Thyroid gland (tissue), 4 donors: ENCODE data around the gene COL8A1. TPM values are rescaled to one million over a fixed set of nuclear protein-coding genes. Genes with fewer than 3 reads are reported as not detected.

Source experiments
- DNase-seq, 2 donors: peaks; one replicate each; pipeline ENCODE4 v3.0.0-alpha.2; 2019
- H3K27ac ChIP-seq, 3 donors: fragments of 200-600 bp; sonication (generic); 1 replicate in 2 of 3; 2 replicates in 1 of 3; pipeline ENCODE4 v1.5.1; 2016 to 2019; ENCODE audit warnings: mild to moderate bottlenecking in 1 of 3, moderate library complexity in 1 of 3
- H3K27me3 ChIP-seq: fragments of 200-600 bp; sonication (generic); one replicate; pipeline ENCODE4 v1.5.1; 2019
- H3K36me3 ChIP-seq, 2 donors: fragments of 200-600 bp; sonication (generic); one replicate each; pipeline ENCODE4 v1.5.1; 2016 to 2019
- H3K4me1 ChIP-seq, 2 donors: fragments of 200-600 bp; sonication (generic); one replicate each; pipeline ENCODE4 v1.5.1; 2017 to 2019
- H3K4me3 ChIP-seq, 3 donors: fragments of 200-600 bp; sonication (generic); replicated peaks in 1 of 3; 1 replicate in 2 of 3; 2 replicates in 1 of 3; pipeline ENCODE4 v1.5.1; 2016; ENCODE audit warnings: mild to moderate bottlenecking in 1 of 3
- H3K9me3 ChIP-seq: fragments of 200-600 bp; sonication (generic); one replicate; pipeline ENCODE4 v1.5.1; 2017
- POLR2A ChIP-seq, 2 donors: fragments of 450-650 bp; IDR thresholded peaks; one replicate each; pipeline ENCODE4 v1.6.1; 2017; ENCODE audit warnings: antibody characterized with exemption in 2 of 2, mild to moderate bottlenecking in 2 of 2, moderate library complexity in 1 of 2
- WGBS, 2 donors: methylation state at CpG; one replicate each; pipeline ENCODE4 v1.1.5; 2017; 5-methylcytosine and 5-hydroxymethylcytosine counted together
- intact Hi-C: fragments of 100-400 bp; cut with DNase I; formaldehyde crosslinking; loops from one replicate; pipeline ENCODE4 v1.15.1; 2023
- total RNA-seq, 4 donors: library from RNA; depleted of rRNA; stranded (reverse); fragments of >200 nt; gene quantifications; one replicate each; pipeline ENCODE4 v1.2.3, GENCODE V29; 2016
- TF ChIP-seq, protein P1 (sequence below), 6 experiments: fragments of 200-600 bp in 3 of 6; fragments of 450-650 bp in 3 of 6; sonication (generic) in 3 of 6; IDR thresholded peaks; one replicate each; pipeline ENCODE4 v1.5.1; 2016 to 2019; ENCODE audit warnings: antibody characterized with exemption in 6 of 6, mild to moderate bottlenecking in 2 of 6, inconsistent platforms in 1 of 6, moderate library complexity in 1 of 6

COL8A1 gene
- total RNA-seq, 4 donors from 2014 or later = 65.6 to 156 (median 95.6) TPM

- TF ChIP-seq, protein P1, sequence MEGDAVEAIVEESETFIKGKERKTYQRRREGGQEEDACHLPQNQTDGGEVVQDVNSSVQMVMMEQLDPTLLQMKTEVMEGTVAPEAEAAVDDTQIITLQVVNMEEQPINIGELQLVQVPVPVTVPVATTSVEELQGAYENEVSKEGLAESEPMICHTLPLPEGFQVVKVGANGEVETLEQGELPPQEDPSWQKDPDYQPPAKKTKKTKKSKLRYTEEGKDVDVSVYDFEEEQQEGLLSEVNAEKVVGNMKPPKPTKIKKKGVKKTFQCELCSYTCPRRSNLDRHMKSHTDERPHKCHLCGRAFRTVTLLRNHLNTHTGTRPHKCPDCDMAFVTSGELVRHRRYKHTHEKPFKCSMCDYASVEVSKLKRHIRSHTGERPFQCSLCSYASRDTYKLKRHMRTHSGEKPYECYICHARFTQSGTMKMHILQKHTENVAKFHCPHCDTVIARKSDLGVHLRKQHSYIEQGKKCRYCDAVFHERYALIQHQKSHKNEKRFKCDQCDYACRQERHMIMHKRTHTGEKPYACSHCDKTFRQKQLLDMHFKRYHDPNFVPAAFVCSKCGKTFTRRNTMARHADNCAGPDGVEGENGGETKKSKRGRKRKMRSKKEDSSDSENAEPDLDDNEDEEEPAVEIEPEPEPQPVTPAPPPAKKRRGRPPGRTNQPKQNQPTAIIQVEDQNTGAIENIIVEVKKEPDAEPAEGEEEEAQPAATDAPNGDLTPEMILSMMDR (IDR thresholded peaks at IDR 0.05) = no peak
- no peak for TF ChIP-seq POLR2A (IDR thresholded peaks at IDR 0.05)
- no peak for DNase-seq
- no peak overlapping the region for H3K27ac ChIP-seq
- H3K27me3 ChIP-seq = no peaks in the 10 kb centered on the region
- H3K36me3 ChIP-seq = no peaks in the 10 kb centered on the region
- H3K9me3 ChIP-seq = no peaks in the 10 kb centered on the region
- 87 to 89% methylated on average over 3 of the region's 3 CpGs for WGBS, 2 donors
- no peaks in the 10 kb centered on the region for H3K4me1 ChIP-seq
- no peak overlapping the region for H3K4me3 ChIP-seq
- intact Hi-C loops = loop anchor here (10.0 kb wide), 1 partner anchor 734 kb away; no protein-coding TSS in a partner anchor
Measured at GRCh38 chr3:99758502-99759177, 120.2 kb downstream of the COL8A1 start.

GRCh38 chr3:99760031-99760430 is 121.6 kb downstream of the COL8A1 start:
- Histone ChIP-seq H3K4me3 (no peak overlapping the region), H3K27me3 (no peaks in the 10 kb centered on the region), H3K9me3 (no peaks in the 10 kb centered on the region), H3K36me3 (no peaks in the 10 kb centered on the region), H3K27ac (no peak overlapping the region), H3K4me1 (no peaks in the 10 kb centered on the region)
- TF ChIP-seq, protein P1 (IDR thresholded peaks at IDR 0.05) = no peak
- no peak for TF ChIP-seq POLR2A (IDR thresholded peaks at IDR 0.05)
- 71 to 96% methylated on average over 1 of the region's 1 CpG for WGBS, 2 donors
- intact Hi-C loops = no loop called here
- DNase-seq = no peak

GRCh38 chr3:99760629-99761028 is 122.2 kb downstream of the COL8A1 start:
- intact Hi-C loops = no loop called here
- no peaks in the 10 kb centered on the region for H3K36me3 ChIP-seq
- no peaks in the 10 kb centered on the region for H3K4me1 ChIP-seq
- no peaks in the 10 kb centered on the region for H3K27me3 ChIP-seq
- no peak for DNase-seq
- no peak overlapping the region for H3K27ac ChIP-seq
- 58 to 68% methylated on average over 2 of the region's 2 CpGs for WGBS, 2 donors
- no peak overlapping the region for H3K4me3 ChIP-seq
- TF ChIP-seq, protein P1 (IDR thresholded peaks at IDR 0.05) = no peak
- no peak for TF ChIP-seq POLR2A (IDR thresholded peaks at IDR 0.05)
- no peaks in the 10 kb centered on the region for H3K9me3 ChIP-seq

DNA sequence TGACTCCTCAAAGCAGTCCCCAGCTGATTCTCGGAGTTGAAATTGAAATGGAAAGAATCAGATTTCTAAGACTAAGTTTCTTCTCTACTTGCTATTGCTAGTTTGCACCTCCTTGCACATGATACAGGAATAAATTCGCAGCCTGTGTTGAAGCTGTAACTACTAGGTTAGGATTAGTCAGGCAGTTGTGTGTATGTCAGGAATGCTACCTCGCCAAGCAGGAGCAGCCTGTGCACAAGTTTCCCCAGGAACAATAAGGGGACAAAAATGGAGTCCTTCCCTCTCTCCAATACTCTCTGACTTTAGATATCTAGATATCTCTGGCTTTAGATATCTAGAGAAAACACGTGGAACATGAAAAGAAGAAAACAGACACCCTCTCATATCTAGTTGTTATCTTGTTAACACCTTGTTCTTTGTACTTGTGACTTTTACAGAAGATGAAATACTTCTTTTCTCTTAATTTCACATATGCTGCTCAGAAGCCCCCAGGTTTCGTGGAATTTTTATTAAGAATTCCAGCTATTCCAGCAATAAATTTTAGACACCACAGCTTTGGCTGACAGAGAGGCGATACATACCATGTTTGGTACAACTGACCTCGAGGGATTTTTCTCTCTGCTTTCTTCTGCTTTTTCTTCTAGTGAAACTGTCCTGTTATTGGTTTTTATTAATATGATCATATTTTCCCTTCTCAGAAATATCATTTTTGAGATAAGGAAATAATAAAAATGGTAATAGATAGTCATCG is 123.2 kb downstream of the COL8A1 start:
- 89 to 91% methylated on average over 8 of the region's 8 CpGs for WGBS, 2 donors
- H3K36me3 ChIP-seq = no peaks in the 10 kb centered on the region
- no peak overlapping the region for H3K27ac ChIP-seq
- intact Hi-C loops = no loop called here
- no peaks in the 10 kb centered on the region for H3K27me3 ChIP-seq
- no peaks in the 10 kb centered on the region for H3K4me1 ChIP-seq
- H3K9me3 ChIP-seq = no peaks in the 10 kb centered on the region
- no peak overlapping the region for H3K4me3 ChIP-seq
- TF ChIP-seq POLR2A (IDR thresholded peaks at IDR 0.05) = no peak
- TF ChIP-seq, protein P1 (IDR thresholded peaks at IDR 0.05) = no peak
- no peak for DNase-seq

- intact Hi-C loops = no loop called here
- no peak overlapping the region for H3K4me3 ChIP-seq
- no peak overlapping the region for H3K27ac ChIP-seq
- H3K9me3 ChIP-seq = no peaks in the 10 kb centered on the region
- H3K4me1 ChIP-seq = no peaks in the 10 kb centered on the region
- DNase-seq = no peak
- TF ChIP-seq, protein P1 (IDR thresholded peaks at IDR 0.05) = no peak
- no peak for TF ChIP-seq POLR2A (IDR thresholded peaks at IDR 0.05)
- 92 to 100% methylated on average over 1 of the region's 1 CpG for WGBS, 2 donors
- no peaks in the 10 kb centered on the region for H3K36me3 ChIP-seq
- no peaks in the 10 kb centered on the region for H3K27me3 ChIP-seq
Measured at GRCh38 chr3:99762901-99763300, 124.5 kb downstream of the COL8A1 start.
